C4-2B (cell line): ENCODE measurements around the gene NME1.

Experiments used
- CTCF ChIP-seq: fragments of 450-650 bp; conservative IDR thresholded peaks from 2 replicates; pipeline ENCODE4 v1.5.1; 2017; ENCODE audit warnings: mild to moderate bottlenecking
- ZFX ChIP-seq: fragments of 450-650 bp; IDR thresholded peaks from 2 replicates; pipeline ENCODE4 v1.6.1; 2017

- TF ChIP-seq CTCF (no peak), ZFX (no peak)
These were observed 33.7 kb upstream of the NME1 start for GRCh38 chr17:51119415-51120356.
